GM18867 (cell line): ENCODE measurements around the gene PRR15L.
"Not testable (repeated sequence)": the region's sequence is repeated elsewhere in the genome, so short reads cannot be mapped to it uniquely, and the experiment has no call there.

Experiments used
- ATAC-seq: cut with Tn5 transposase; IDR thresholded peaks from one replicate; pipeline ENCODE4 v1.9.1; 2021; ENCODE audit warnings: mild to moderate bottlenecking, moderate library complexity; ENCODE audit not compliant: unreplicated experiment

PRR15L gene

GRCh38 chr17:47957591-47958490 is at the start of gene PRR15L:
PRR15L (minus strand) TSS chr17:47957883; CDS start chr17:47953234, 4,649 bp downstream.
- no peak for ATAC-seq

- no peak for ATAC-seq
Measured at GRCh38 chr17:48006936-48007709, 49.4 kb upstream of the PRR15L start.

- no peak for ATAC-seq
Measured at GRCh38 chr17:48004983-48005382, 47.3 kb upstream of the PRR15L start.

- ATAC-seq = no peak
Measured at GRCh38 chr17:48003417-48004151, 45.9 kb upstream of the PRR15L start.

- ATAC-seq = no peak
Measured at GRCh38 chr17:48002916-48003416, 45.3 kb upstream of the PRR15L start.

GRCh38 chr17:48002266-48002915 is 44.7 kb upstream of the PRR15L start:
- ATAC-seq = no peak

GRCh38 chr17:48001657-48002056 is 44.0 kb upstream of the PRR15L start:
- not testable (repeated sequence) for ATAC-seq

- no peak for ATAC-seq
Measured at GRCh38 chr17:48001197-48001596, 43.5 kb upstream of the PRR15L start.

- no peak for ATAC-seq
Measured at GRCh38 chr17:47999582-47999981, 41.9 kb upstream of the PRR15L start.

- no peak for ATAC-seq
Measured at GRCh38 chr17:47998044-47998443, 40.4 kb upstream of the PRR15L start.

GRCh38 chr17:47997586-47997985 is 39.9 kb upstream of the PRR15L start:
- ATAC-seq = no peak

GRCh38 chr17:47996201-47996600 is 38.5 kb upstream of the PRR15L start:
- no peak for ATAC-seq

GRCh38 chr17:47995241-47995935 is 37.7 kb upstream of the PRR15L start:
- no peak for ATAC-seq

- no peak for ATAC-seq
Measured at GRCh38 chr17:47994724-47995123, 37.0 kb upstream of the PRR15L start.

- no peak for ATAC-seq
Measured at GRCh38 chr17:47993964-47994363, 36.3 kb upstream of the PRR15L start.

GRCh38 chr17:47993031-47993564 is 35.4 kb upstream of the PRR15L start:
- ATAC-seq = no peak

GRCh38 chr17:47992216-47992615 is 34.5 kb upstream of the PRR15L start:
- no peak for ATAC-seq

GRCh38 chr17:47990962-47991731 is 33.5 kb upstream of the PRR15L start:
- ATAC-seq = no peak

GRCh38 chr17:47989700-47990099 is 32.0 kb upstream of the PRR15L start:
- ATAC-seq = no peak
